Measurements from ENCODE around the gene TTL. TPM values are rescaled to one million over a fixed set of nuclear protein-coding genes. Genes with fewer than 3 reads are reported as not detected.

TTL gene
- total RNA-seq, 1 donor from 2014 or later: 67.9 TPM

- H3K4me3 Mint-ChIP-seq (ENCODE audit: unreplicated experiment): peak overlapping the region; percentile 85
- no peak for DNase-seq (ENCODE audit: low spot score)
- peak overlapping the region; percentile 99 for H3K27ac Mint-ChIP-seq (ENCODE audit: unreplicated experiment)
- peaks cover 6% of the 10 kb centered on the region for H3K36me3 Mint-ChIP-seq (ENCODE audit: low read depth)
- no peaks in the 10 kb centered on the region for H3K27me3 Mint-ChIP-seq (ENCODE audit: low read depth)
- TF ChIP-seq, protein P1, sequence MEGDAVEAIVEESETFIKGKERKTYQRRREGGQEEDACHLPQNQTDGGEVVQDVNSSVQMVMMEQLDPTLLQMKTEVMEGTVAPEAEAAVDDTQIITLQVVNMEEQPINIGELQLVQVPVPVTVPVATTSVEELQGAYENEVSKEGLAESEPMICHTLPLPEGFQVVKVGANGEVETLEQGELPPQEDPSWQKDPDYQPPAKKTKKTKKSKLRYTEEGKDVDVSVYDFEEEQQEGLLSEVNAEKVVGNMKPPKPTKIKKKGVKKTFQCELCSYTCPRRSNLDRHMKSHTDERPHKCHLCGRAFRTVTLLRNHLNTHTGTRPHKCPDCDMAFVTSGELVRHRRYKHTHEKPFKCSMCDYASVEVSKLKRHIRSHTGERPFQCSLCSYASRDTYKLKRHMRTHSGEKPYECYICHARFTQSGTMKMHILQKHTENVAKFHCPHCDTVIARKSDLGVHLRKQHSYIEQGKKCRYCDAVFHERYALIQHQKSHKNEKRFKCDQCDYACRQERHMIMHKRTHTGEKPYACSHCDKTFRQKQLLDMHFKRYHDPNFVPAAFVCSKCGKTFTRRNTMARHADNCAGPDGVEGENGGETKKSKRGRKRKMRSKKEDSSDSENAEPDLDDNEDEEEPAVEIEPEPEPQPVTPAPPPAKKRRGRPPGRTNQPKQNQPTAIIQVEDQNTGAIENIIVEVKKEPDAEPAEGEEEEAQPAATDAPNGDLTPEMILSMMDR (IDR thresholded peaks at IDR 0.05): no peak
- no peaks in the 10 kb centered on the region for H3K9me3 Mint-ChIP-seq (ENCODE audit: low read depth)
- H3K4me1 Mint-ChIP-seq (ENCODE audit: low read depth): peaks cover 42% of the 10 kb centered on the region
Measured at GRCh38 chr2:112583497-112584133, 101.7 kb downstream of the TTL start.

DNA sequence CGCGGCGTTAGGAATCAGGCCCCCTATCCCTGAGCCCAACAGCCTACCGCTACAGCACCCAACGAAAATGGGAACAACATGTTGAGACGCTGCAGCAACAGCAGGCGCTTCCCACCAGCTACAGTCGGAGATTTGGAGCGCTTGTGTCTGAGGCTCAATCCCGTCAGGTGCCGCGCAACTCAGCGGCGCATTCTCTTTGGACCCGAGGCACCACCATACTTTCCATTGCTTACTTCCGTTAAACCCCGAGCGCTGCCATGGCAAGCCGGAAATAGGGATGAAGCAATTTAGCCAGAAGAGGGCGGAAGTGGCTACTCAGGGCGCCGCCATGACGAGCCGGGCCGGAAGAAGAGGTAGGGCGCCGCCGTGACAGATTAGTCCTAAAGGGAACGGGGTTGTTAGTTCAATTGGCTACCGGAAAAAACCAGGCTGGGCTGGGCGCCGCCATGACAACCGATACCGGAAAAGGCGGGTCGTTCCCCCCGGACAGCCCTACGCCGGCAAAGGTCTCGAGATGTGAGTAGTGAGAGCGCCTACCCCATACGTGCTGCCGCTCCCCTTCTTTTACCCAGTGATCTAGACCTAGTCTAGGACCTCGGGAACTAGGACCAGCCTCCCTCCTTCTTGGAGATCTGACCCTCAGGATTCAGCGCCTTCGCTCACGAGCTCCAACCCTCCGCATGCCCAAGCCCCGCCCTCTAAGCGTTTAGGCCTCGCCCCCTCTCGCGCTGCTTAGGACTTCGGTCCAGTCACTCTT lies 102.4 kb downstream of the TTL start, which contains the start of gene CHCHD5:
Gene CHCHD5 (plus strand): TSS at position 476 of the 757 bp plus-strand sequence. CDS start 39 bp downstream, at position 515.
- H3K27ac Mint-ChIP-seq (ENCODE audit: unreplicated experiment): peak within 1 kb of the TSS; percentile 99

DNA sequence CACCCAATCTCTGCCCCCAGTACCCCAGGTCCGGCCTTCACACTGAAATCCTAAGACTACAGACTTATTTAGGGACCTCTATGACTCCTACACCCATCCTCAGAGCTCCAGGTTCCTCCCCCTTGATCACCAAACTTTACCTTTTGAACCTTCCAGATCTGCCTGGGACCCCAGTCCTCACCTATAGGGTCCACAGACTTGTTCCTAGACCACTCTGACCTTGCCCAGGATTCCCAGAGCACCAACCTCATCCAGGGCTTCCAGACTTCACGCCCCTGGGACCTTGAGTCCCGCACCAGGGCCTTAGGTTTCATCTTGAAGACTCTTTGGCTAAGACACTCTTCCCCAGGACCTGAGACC lies 102.9 kb downstream of the TTL start:
- H3K4me1 Mint-ChIP-seq (ENCODE audit: low read depth): peaks cover 30% of the 10 kb centered on the region
- peak overlapping the region; percentile 85 for H3K4me3 Mint-ChIP-seq (ENCODE audit: unreplicated experiment)
- H3K27ac Mint-ChIP-seq (ENCODE audit: unreplicated experiment): peak overlapping the region; percentile 99
- H3K36me3 Mint-ChIP-seq (ENCODE audit: low read depth): peaks cover 8% of the 10 kb centered on the region
- H3K9me3 Mint-ChIP-seq (ENCODE audit: low read depth): no peaks in the 10 kb centered on the region
- H3K27me3 Mint-ChIP-seq (ENCODE audit: low read depth): no peaks in the 10 kb centered on the region
- TF ChIP-seq, protein P1 (IDR thresholded peaks at IDR 0.05): no peak
- no peak for DNase-seq (ENCODE audit: low spot score)

More for the DNA sequence above, 102.4 kb downstream of the TTL start, which contains the start of gene CHCHD5:
- H3K36me3 Mint-ChIP-seq (ENCODE audit: low read depth): peaks cover 8% of the 10 kb centered on the region
- TF ChIP-seq, protein P1 (IDR thresholded peaks at IDR 0.05): peak; percentile 60
- H3K4me1 Mint-ChIP-seq (ENCODE audit: low read depth): peaks cover 35% of the 10 kb centered on the region
- no peaks in the 10 kb centered on the region for H3K9me3 Mint-ChIP-seq (ENCODE audit: low read depth)
- no peaks in the 10 kb centered on the region for H3K27me3 Mint-ChIP-seq (ENCODE audit: low read depth)
- peak; percentile 98 for DNase-seq (ENCODE audit: low spot score)
- H3K4me3 Mint-ChIP-seq (ENCODE audit: unreplicated experiment): peak within 1 kb of the TSS; percentile 85

DNA sequence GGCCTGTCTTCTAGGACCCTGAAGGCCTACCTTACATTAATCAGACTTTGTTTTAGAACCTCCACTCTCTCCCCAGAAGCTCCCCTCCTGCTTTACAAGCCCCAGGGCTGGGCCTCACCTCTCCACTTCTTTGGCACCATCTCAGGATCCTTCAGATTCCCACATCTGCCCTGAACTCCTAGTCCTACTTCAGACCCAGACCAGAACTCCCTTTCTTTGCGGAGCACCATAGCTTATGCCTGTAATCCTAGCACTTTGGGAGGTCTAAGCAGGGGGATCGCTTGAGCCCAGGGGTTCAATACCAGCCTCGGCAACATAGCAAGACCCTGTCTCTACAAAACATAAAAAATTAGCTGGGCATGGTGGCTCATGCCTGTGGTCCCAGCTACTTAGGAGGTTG lies 103.4 kb downstream of the TTL start:
- TF ChIP-seq, protein P1 (IDR thresholded peaks at IDR 0.05): no peak
- Mint-ChIP-seq H3K4me3 (ENCODE audit: unreplicated experiment) (peak overlapping the region; percentile 85), H3K4me1 (ENCODE audit: low read depth) (peaks cover 30% of the 10 kb centered on the region), H3K27ac (ENCODE audit: unreplicated experiment) (peak overlapping the region; percentile 99), H3K27me3 (ENCODE audit: low read depth) (no peaks in the 10 kb centered on the region), H3K9me3 (ENCODE audit: low read depth) (no peaks in the 10 kb centered on the region), H3K36me3 (ENCODE audit: low read depth) (peaks cover 8% of the 10 kb centered on the region)
- DNase-seq (ENCODE audit: low spot score): no peak

- Mint-ChIP-seq H3K36me3 (ENCODE audit: low read depth) (peaks cover 8% of the 10 kb centered on the region), H3K4me3 (ENCODE audit: unreplicated experiment) (no peak overlapping the region), H3K4me1 (ENCODE audit: low read depth) (peaks cover 30% of the 10 kb centered on the region), H3K9me3 (ENCODE audit: low read depth) (no peaks in the 10 kb centered on the region), H3K27me3 (ENCODE audit: low read depth) (no peaks in the 10 kb centered on the region), H3K27ac (ENCODE audit: unreplicated experiment) (no peak overlapping the region)
- DNase-seq (ENCODE audit: low spot score): no peak
- TF ChIP-seq, protein P1 (IDR thresholded peaks at IDR 0.05): no peak
Measured at GRCh38 chr2:112585873-112586464, 104.0 kb downstream of the TTL start.

Data from chondrocyte (in vitro differentiated cells).